ENCODE results near the gene NUP58. TPM values are rescaled to one million over a fixed set of nuclear protein-coding genes. Genes with fewer than 3 reads are reported as not detected.

Gene NUP58
- total RNA-seq, 1 donor from 2014 or later, result 22.8 TPM

DNA sequence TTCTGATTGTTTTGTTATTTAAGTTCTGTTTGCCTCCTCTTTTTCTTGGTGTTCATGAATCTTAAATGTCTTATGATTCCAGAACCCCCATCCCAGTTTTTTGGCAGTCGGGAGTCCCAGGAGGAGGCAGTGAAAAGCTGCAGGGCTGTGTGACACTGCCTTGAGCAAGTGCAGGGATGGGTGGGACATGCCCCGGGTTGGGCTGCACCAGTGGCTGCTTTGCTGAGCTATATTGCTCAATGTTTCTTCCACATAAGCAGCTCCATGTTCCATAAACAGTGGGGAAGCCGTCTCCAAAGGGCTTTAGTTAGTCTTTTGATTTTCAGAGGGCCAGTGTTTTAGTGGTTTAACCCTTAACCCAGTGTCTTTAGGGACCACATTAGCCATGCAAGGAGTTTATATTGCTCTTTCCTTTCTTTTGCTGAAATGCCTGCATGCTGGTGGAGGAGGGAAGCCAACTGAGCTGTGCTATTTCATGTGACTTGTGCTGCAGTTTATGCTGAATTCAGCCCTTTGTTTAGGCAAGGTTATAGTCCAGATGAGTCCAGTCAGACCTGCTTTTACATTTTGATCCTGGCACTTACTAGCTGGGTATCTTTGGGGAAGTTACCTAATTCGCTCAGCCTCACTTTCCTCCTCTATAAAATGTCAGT lies 83.5 kb downstream of the NUP58 start:
- DNase-seq, result no peak
- Histone ChIP-seq H3K27me3 (ENCODE audit: low read depth) (peaks cover 64% of the 10 kb centered on the region), H3K4me3 (no peak overlapping the region), H3K36me3 (no peaks in the 10 kb centered on the region), H3K27ac (replicated peaks) (no peak overlapping the region), H3K9me3 (replicated peaks) (no peaks in the 10 kb centered on the region), H3K4me1 (no peaks in the 10 kb centered on the region)
- TF ChIP-seq, protein P1, sequence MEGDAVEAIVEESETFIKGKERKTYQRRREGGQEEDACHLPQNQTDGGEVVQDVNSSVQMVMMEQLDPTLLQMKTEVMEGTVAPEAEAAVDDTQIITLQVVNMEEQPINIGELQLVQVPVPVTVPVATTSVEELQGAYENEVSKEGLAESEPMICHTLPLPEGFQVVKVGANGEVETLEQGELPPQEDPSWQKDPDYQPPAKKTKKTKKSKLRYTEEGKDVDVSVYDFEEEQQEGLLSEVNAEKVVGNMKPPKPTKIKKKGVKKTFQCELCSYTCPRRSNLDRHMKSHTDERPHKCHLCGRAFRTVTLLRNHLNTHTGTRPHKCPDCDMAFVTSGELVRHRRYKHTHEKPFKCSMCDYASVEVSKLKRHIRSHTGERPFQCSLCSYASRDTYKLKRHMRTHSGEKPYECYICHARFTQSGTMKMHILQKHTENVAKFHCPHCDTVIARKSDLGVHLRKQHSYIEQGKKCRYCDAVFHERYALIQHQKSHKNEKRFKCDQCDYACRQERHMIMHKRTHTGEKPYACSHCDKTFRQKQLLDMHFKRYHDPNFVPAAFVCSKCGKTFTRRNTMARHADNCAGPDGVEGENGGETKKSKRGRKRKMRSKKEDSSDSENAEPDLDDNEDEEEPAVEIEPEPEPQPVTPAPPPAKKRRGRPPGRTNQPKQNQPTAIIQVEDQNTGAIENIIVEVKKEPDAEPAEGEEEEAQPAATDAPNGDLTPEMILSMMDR (IDR thresholded peaks at IDR 0.05; ENCODE audit: borderline replicate concordance), result no peak
- intact Hi-C loops (cut with micrococcal nuclease), result no loop called here

- H3K36me3 ChIP-seq, result no peaks in the 10 kb centered on the region
- H3K27me3 ChIP-seq (ENCODE audit: low read depth), result peaks cover 25% of the 10 kb centered on the region
- H3K4me1 ChIP-seq, result no peaks in the 10 kb centered on the region
- TF ChIP-seq, protein P1 (IDR thresholded peaks at IDR 0.05; ENCODE audit: borderline replicate concordance), result no peak
- intact Hi-C loops (cut with micrococcal nuclease), result no loop called here
- H3K9me3 ChIP-seq (replicated peaks), result no peaks in the 10 kb centered on the region
- H3K4me3 ChIP-seq, result no peak overlapping the region
- H3K27ac ChIP-seq (replicated peaks), result no peak overlapping the region
- DNase-seq, result no peak
Measured at GRCh38 chr13:25391932-25392331, 90.5 kb downstream of the NUP58 start.

Other genes with a start within 250 kb of the NUP58 start
- 0.05 TPM for gene PABPC3, start 205.5 kb upstream of the NUP58 start, total RNA-seq
- gene AMER2, start 129.3 kb upstream of the NUP58 start, total RNA-seq, result not detected
- 17.4 TPM for gene MTMR6, start 14.1 kb upstream of the NUP58 start, total RNA-seq
- gene ATP8A2, start 70.3 kb downstream of the NUP58 start, total RNA-seq, result 0.27 TPM